ENCODE measurements around the gene KRT71. TPM values are rescaled to one million over a fixed set of nuclear protein-coding genes. Genes with fewer than 3 reads are reported as not detected.
"Not testable (repeated sequence)": the region's sequence is repeated elsewhere in the genome, so short reads cannot be mapped to it uniquely, and the experiment has no call there.

Gene KRT71
- total RNA-seq, 1 donor from 2014 or later, result not detected

- DNase-seq (ENCODE audit: low read depth, low spot score), result no peak
Measured at GRCh38 chr12:52521568-52522266, 31.2 kb downstream of the KRT71 start.

- no peak for DNase-seq (ENCODE audit: low read depth, low spot score)
Measured at GRCh38 chr12:52521175-52521567, 31.8 kb downstream of the KRT71 start.

- DNase-seq (ENCODE audit: low read depth, low spot score), result no peak
Measured at GRCh38 chr12:52519826-52520662, 32.9 kb downstream of the KRT71 start, which contains the start of gene KRT5. TSS of gene KRT5 (minus strand) at chr12:52520394. CDS start at chr12:52520296, 98 bp downstream.

GRCh38 chr12:52519387-52519703 lies 33.6 kb downstream of the KRT71 start:
- DNase-seq (ENCODE audit: low read depth, low spot score), result no peak

GRCh38 chr12:52518574-52519386 lies 34.2 kb downstream of the KRT71 start:
- no peak for DNase-seq (ENCODE audit: low read depth, low spot score)

GRCh38 chr12:52517888-52518287 lies 35.1 kb downstream of the KRT71 start:
- DNase-seq (ENCODE audit: low read depth, low spot score), result no peak

GRCh38 chr12:52517005-52517835 lies 35.7 kb downstream of the KRT71 start:
- no peak for DNase-seq (ENCODE audit: low read depth, low spot score)

- no peak for DNase-seq (ENCODE audit: low read depth, low spot score)
Measured at GRCh38 chr12:52515927-52516831, 36.8 kb downstream of the KRT71 start.

GRCh38 chr12:52515319-52515646 lies 37.7 kb downstream of the KRT71 start:
- no peak for DNase-seq (ENCODE audit: low read depth, low spot score)

- no peak for DNase-seq (ENCODE audit: low read depth, low spot score)
Measured at GRCh38 chr12:52514471-52515318, 38.2 kb downstream of the KRT71 start.

- DNase-seq (ENCODE audit: low read depth, low spot score), result no peak
Measured at GRCh38 chr12:52513736-52514135, 39.2 kb downstream of the KRT71 start.

- no peak for DNase-seq (ENCODE audit: low read depth, low spot score)
Measured at GRCh38 chr12:52508211-52508610, 44.7 kb downstream of the KRT71 start.

- DNase-seq (ENCODE audit: low read depth, low spot score), result no peak
Measured at GRCh38 chr12:52506858-52507715, 45.9 kb downstream of the KRT71 start.

- no peak for DNase-seq (ENCODE audit: low read depth, low spot score)
Measured at GRCh38 chr12:52502877-52503276, 50.1 kb downstream of the KRT71 start.

GRCh38 chr12:52501490-52501889 lies 51.5 kb downstream of the KRT71 start:
- DNase-seq (ENCODE audit: low read depth, low spot score), result no peak

- DNase-seq (ENCODE audit: low read depth, low spot score), result not testable (repeated sequence)
Measured at GRCh38 chr12:52500574-52500973, 52.4 kb downstream of the KRT71 start.

GRCh38 chr12:52499806-52500560 lies 53.0 kb downstream of the KRT71 start:
- no peak for DNase-seq (ENCODE audit: low read depth, low spot score)

- DNase-seq (ENCODE audit: low read depth, low spot score), result no peak
Measured at GRCh38 chr12:52498946-52499345, 54.0 kb downstream of the KRT71 start.
